HG03045 (cell line): ENCODE data around the gene PTPN12.
"Not testable (repeated sequence)": the region's sequence is repeated elsewhere in the genome, so short reads cannot be mapped to it uniquely, and the experiment has no call there.

Experiments
- ATAC-seq: cut with Tn5 transposase; IDR thresholded peaks from one replicate; pipeline ENCODE4 v1.9.1; 2021; ENCODE audit warnings: mild to moderate bottlenecking, moderate library complexity; ENCODE audit not compliant: unreplicated experiment

The PTPN12 gene

GRCh38 chr7:77537136-77537777 is at the start of gene PTPN12:
PTPN12 (plus strand) TSS chr7:77537295; CDS start chr7:77537547, 252 bp downstream.
- peak; percentile 23 for ATAC-seq

DNA sequence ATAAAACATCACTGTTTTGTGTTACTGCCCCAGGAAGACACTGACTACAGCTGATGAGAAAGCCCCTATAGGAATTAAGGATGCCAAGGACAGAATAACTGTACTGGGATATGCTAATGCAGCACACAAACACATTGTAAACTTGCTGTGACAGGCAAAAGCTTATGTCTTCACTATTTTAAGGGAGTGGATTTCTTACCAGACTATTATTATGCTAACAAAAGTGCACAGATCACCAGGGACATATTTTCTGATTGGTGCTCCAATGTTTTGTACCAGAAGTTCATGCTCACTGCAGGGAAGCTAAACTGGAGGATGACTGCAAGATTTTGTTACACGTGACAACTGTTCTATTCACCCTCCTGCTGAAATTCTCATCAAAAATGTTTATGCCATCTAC is 48.1 kb upstream of the PTPN12 start:
- no peak for ATAC-seq

DNA sequence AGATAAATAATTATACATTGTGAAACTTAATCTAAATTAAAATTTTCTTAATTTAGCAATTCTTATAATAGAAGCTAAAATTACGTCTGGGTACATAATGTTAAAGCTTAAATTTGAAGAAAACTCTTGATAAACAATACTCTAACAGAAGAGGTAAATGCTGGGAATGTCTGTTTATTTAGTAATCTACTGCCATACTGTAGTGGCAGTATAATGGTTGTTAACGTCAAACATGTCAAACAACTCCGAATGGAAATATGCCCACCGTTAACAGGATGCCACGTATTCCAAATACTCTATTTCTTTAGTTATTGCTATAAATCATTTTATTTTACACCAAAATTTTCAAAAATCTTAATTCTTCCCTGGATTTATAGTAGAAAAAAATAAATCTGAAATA is 40.0 kb upstream of the PTPN12 start:
- no peak for ATAC-seq

GRCh38 chr7:77498659-77499379 is 38.3 kb upstream of the PTPN12 start:
- peak; percentile 75 for ATAC-seq

DNA sequence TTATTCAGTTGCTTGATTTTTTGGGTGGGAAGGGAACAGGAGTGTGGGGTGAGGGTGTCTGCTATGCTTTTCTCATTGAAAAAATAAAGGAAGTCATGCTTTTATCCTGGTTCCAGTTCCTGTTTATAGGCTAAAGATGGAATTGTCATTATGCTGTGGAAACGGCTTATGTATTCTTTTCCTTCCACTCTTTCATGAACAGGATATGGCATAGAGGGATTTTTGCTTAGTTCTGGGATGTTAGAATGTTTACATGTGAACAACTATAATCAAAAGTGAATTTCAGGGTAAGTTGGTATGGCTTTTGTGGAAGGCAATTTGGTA is 35.9 kb upstream of the PTPN12 start:
- no peak for ATAC-seq

DNA sequence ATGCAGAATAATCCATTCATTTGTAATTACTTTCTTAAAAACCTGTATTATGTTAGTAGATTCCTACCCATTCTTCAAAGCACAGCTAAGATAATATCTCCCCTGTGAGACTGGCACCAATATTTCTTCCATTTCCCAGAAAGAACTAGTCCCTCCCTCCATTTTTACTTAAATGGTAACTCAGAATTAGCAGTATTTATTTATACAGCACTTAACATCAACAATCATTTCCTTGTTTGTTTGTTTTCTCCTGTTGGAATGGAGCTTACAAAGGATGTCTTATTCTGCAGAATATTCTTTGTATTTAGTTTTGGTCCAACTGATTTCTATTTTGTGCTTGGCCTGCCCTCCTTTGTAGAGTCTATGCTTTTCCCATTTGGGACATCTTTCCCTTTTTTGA is 32.1 kb upstream of the PTPN12 start:
- ATAC-seq, result no peak

- ATAC-seq, result no peak
Measured at GRCh38 chr7:77506899-77507298, 30.2 kb upstream of the PTPN12 start.

DNA sequence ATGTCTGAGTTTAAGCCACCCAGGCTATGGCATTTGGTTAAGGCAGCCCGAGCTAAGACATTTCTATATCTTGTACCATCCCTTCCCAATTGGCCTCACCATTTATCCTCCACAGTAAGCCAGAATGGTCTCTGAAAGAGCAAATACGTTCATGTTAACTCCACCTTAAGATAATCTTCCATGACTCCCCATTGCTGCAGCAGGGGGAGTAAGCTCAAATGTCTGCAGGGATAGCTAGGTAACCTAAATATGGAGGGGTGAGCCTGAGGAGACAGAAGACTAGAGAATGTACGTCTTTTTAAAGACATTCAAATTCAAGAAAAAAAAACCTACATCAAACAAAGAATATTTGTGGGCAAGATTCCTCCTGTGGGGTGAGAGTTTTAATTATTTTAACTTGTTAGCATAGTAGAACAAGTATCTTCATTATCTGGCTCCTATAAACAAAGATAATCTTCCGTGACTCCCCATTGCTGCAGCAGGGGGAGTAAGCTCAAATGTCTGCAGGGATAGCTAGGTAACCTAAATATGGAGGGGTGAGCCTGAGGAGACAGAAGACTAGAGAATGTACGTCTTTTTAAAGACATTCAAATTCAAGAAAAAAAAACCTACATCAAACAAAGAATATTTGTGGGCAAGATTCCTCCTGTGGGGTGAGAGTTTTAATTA is 24.0 kb upstream of the PTPN12 start:
- ATAC-seq, result not testable (repeated sequence)

GRCh38 chr7:77516085-77516484 is 21.0 kb upstream of the PTPN12 start:
- ATAC-seq, result no peak

GRCh38 chr7:77520261-77520660 is 16.8 kb upstream of the PTPN12 start:
- ATAC-seq, result no peak

DNA sequence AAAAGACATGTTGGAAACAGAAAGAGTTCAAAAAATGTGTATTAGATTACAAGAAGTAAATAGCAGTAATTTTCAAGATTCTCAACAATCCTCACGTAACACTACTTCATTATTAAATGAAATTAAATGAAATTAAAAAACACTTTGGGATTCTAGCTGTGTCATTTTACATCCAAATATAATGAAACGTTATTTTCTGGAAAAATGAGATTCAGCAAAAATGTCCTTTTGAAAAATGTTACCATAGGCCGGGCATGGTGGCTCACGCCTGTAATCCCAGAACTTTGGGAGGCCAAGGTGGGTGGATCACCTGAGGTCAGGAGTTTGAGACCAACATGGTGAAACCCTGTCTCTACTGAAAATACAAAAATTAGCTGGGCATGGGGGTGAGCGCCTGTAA is 15.6 kb upstream of the PTPN12 start:
- not testable (repeated sequence) for ATAC-seq

- ATAC-seq, result no peak
Measured at GRCh38 chr7:77524731-77525130, 12.4 kb upstream of the PTPN12 start.

- ATAC-seq, result no peak
Measured at GRCh38 chr7:77525231-77525630, 11.9 kb upstream of the PTPN12 start.

DNA sequence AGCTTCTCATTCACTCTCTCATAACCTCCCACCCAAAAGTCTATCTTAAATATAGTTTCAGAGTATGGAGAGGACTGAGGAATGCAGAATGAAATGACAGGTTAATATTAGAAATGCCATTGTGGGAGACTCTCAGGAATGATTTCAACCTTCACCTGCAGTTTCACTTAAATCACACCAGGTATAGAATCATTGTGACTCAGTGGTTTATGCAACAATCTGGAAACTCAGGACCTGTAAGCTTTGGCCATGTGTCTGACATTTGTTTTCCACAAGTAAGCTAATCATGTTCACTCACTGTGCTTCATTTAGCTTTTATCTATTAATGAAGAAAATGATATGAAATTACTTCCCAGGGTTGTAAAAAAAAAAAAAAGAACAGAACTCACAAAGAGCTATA is 8.7 kb upstream of the PTPN12 start:
- ATAC-seq, result no peak

- no peak for ATAC-seq
Measured at GRCh38 chr7:77529279-77529678, 7.8 kb upstream of the PTPN12 start.

DNA sequence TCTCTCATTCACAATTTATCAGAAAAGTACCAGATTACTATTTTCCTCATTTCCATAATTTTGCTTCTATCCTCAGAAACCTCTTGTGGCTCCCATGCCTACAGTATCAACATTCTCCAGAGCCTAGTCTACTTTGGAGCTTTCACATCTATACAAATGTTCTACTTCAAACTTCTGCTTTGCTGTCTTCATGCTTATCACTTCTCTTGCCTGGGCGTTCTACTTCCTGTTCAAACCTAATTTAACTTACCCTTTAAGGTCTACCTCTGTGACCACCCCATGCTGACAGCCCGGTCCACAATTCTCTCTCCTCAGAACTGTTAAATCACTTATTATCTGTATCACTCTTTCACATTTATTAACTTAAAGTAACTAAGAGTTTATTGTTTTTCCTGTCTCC is 6.1 kb upstream of the PTPN12 start:
- ATAC-seq, result no peak

DNA sequence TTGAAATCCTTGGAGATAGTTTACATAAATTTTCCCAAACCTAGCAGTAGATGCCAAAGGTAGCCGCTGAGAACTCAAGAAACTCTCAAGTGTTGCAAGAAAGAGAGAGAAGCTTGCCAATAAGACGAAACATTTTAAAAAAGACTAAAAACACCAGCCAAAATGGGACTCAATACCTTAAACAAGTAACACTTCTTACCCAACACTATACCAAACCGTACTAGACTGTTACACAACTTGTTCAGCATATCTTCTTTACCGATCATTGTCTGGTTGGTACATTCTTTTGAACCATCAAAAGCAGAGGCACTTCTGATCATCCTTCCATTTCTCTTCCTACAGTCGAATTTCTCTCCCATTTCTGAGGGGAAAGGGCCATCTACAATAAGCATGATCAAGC is 4.8 kb upstream of the PTPN12 start:
- no peak for ATAC-seq

DNA sequence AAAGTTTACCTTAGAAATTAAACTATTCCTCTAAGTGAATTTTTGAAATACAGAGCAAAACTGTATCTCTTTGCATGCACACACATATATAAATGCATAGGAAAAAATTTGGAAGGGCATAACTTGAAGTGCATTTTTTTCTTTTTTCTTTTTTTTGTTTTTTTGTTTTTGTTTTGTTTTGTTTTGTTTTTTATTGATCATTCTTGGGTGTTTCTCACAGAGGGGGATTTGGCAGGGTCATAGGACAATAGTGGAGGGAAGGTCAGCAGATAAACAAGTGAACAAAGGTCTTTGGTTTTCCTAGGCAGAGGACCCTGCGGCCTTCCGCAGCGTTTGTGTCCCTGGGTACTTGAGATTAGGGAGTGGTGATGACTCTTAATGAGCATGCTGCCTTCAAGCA is 4.4 kb upstream of the PTPN12 start:
- ATAC-seq, result not testable (repeated sequence)

DNA sequence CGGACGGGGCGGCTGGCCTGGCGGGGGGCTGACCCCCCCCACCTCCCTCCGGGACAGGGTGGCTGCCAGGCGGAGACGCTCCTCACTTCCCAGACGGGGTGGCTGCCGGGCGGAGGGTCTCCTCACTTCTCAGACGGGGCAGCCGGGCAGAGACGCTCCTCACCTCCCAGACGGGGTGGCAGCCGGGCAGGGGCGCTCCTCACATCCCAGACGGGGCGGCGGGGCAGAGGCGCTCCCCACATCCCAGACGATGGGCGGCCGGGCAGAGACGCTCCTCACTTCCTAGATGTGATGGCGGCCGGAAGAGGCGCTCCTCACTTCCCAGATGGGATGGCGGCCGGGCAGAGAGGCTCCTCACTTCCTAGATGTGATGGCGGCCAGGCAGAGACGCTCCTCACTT is 3.0 kb upstream of the PTPN12 start:
- not testable (repeated sequence) for ATAC-seq

DNA sequence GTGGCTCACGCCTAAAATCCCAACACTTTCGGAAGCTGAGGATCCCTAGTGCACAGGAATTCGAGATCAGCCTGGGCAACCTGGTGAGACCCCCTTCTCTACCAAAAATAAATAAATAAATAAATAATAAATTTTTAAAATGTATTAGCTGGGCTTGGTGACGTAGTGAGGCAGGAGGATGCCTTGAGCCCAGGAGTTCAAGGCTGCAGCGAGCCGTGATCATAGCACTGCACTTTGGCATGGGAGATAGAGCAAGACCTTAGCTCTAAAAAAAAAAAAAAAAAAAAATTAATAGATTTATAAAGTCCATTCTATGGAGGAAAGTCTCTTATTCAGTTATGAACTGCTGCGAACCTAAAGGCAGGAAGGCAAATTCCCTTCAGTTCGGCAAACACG is 1.1 kb upstream of the PTPN12 start:
- no peak for ATAC-seq

GRCh38 chr7:77536413-77537135 is 521 bp upstream of the PTPN12 start:
- peak; percentile 94 for ATAC-seq
